Gastrocnemius medialis (tissue), 4 donors: Measurements from ENCODE around the gene SYNJ2. TPM values are rescaled to one million over a fixed set of nuclear protein-coding genes. Genes with fewer than 3 reads are reported as not detected.
"Not testable (repeated sequence)": the region's sequence is repeated elsewhere in the genome, so short reads cannot be mapped to it uniquely, and the experiment has no call there.

Source experiments
- ATAC-seq, 2 donors: fragments of 150-250 bp; one replicate each; pipeline ENCODE4 v1.9.1; 2016
- DNase-seq, 2 donors: peaks; one replicate each; pipeline ENCODE4 v3.0.0-alpha.2; 2019
- H3K27ac ChIP-seq, 4 donors: fragments of 200-600 bp; sonication (generic); 1 replicate in 1 of 4; 2 replicates in 3 of 4; pipeline ENCODE4 v1.5.1; 2016 to 2018; ENCODE audit warnings: mild to moderate bottlenecking in 2 of 4, moderate library complexity in 1 of 4
- H3K27me3 ChIP-seq, 3 donors: fragments of 200-600 bp; sonication (generic) in 2 of 3; 1 replicate in 1 of 3; 2 replicates in 2 of 3; pipeline versions ENCODE4 v1.5.1 to v1.6.0; 2016 to 2019; ENCODE audit warnings: mild to moderate bottlenecking in 1 of 3, moderate library complexity in 1 of 3
- H3K36me3 ChIP-seq, 2 donors: fragments of 200-600 bp; sonication (generic) in 1 of 2; one replicate each; pipeline ENCODE4 v1.5.1; 2017 to 2018
- H3K4me1 ChIP-seq, 2 donors: fragments of 200-600 bp; sonication (generic) in 1 of 2; one replicate each; pipeline ENCODE4 v1.5.1; 2016 to 2017; ENCODE audit warnings: mild to moderate bottlenecking in 2 of 2
- H3K4me3 ChIP-seq, 4 donors: fragments of 200-600 bp; sonication (generic) in 3 of 4; 1 replicate in 1 of 4; 2 replicates in 3 of 4; pipeline ENCODE4 v1.5.1; 2016 to 2019; ENCODE audit warnings: mild to moderate bottlenecking in 2 of 4
- H3K9me3 ChIP-seq, 3 donors: fragments of 200-600 bp; sonication (generic) in 2 of 3; 1 replicate in 1 of 3; 2 replicates in 2 of 3; pipeline ENCODE4 v1.5.1; 2016 to 2019
- POLR2A ChIP-seq, 2 donors: fragments of 450-650 bp; IDR thresholded peaks; one replicate each; pipeline ENCODE4 v1.6.1; 2017; ENCODE audit warnings: antibody characterized with exemption in 2 of 2, mild to moderate bottlenecking in 2 of 2, moderate library complexity in 2 of 2
- in situ Hi-C, 4 donors: fragments of 200-750 bp; cut with MboI; loops; one replicate each; pipeline versions ENCODE4 v1.15.0 to v1.8.0; 2017; ENCODE audit warnings: low sequenced_read_pairs in 4 of 4
- intact Hi-C: fragments of 100-400 bp; cut with DNase I; formaldehyde crosslinking; loops from one replicate; pipeline ENCODE4 v1.15.1; 2023; ENCODE audit warnings: low total_unique reads
- total RNA-seq, 4 donors: library from RNA; depleted of rRNA; stranded (reverse); fragments of >200 nt; gene quantifications; one replicate each; pipeline versions ENCODE4 v1.1.0 to v1.2.3, GENCODE V29; 2016
- TF ChIP-seq, protein P1 (sequence below), 5 experiments: fragments of 450-650 bp in 3 of 5; fragments of 200-600 bp in 2 of 5; sonication (generic) in 2 of 5; IDR thresholded peaks in 4 of 5; conservative IDR thresholded peaks in 1 of 5; 1 replicate in 4 of 5; 2 replicates in 1 of 5; pipeline ENCODE4 v1.5.1; 2016 to 2019; ENCODE audit warnings: antibody characterized with exemption in 5 of 5, mild to moderate bottlenecking in 3 of 5, moderate library complexity in 3 of 5

Gene SYNJ2
- total RNA-seq, 4 donors from 2014 or later: 3.9 to 17.0 (median 7.0) TPM

GRCh38 chr6:157964100-157964499 is 17.6 kb upstream of the SYNJ2 start:
- in situ Hi-C loops (no loop called here), intact Hi-C loops (no loop called here)
- no peaks in the 10 kb centered on the region for H3K4me1 ChIP-seq
- H3K4me3 ChIP-seq: no peak overlapping the region
- DNase-seq (no peak), ATAC-seq (no peak)
- H3K27ac ChIP-seq: no peak overlapping the region
- no peaks in the 10 kb centered on the region for H3K27me3 ChIP-seq
- TF ChIP-seq, protein P1, sequence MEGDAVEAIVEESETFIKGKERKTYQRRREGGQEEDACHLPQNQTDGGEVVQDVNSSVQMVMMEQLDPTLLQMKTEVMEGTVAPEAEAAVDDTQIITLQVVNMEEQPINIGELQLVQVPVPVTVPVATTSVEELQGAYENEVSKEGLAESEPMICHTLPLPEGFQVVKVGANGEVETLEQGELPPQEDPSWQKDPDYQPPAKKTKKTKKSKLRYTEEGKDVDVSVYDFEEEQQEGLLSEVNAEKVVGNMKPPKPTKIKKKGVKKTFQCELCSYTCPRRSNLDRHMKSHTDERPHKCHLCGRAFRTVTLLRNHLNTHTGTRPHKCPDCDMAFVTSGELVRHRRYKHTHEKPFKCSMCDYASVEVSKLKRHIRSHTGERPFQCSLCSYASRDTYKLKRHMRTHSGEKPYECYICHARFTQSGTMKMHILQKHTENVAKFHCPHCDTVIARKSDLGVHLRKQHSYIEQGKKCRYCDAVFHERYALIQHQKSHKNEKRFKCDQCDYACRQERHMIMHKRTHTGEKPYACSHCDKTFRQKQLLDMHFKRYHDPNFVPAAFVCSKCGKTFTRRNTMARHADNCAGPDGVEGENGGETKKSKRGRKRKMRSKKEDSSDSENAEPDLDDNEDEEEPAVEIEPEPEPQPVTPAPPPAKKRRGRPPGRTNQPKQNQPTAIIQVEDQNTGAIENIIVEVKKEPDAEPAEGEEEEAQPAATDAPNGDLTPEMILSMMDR (IDR thresholded peaks at IDR 0.05 in 4 of 5, conservative IDR thresholded peaks at IDR 0.05 in 1 of 5): no peak
- no peak for TF ChIP-seq POLR2A (IDR thresholded peaks at IDR 0.05)
- no peaks in the 10 kb centered on the region for H3K36me3 ChIP-seq
- no peaks in the 10 kb centered on the region for H3K9me3 ChIP-seq

DNA sequence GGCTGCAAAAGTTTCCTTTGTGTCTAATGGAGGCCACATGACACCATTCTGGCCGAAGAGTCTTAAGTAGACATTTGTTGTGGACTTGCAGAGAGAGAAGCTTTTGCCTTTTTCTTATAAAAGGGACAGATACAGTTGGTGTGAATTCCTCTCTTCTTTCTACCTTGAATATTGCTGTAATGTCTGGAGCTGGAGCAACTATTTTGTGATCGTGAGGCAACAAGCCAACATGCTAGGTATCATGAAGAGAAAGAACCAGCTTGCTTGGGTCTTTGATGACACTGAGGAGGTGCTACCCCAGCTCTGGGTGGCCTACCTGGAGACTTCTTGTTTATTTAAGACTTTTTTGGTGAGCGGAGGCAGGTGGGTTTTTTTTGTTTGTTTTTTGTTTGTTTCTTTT is 16.3 kb upstream of the SYNJ2 start:
- no peaks in the 10 kb centered on the region for H3K27me3 ChIP-seq
- H3K9me3 ChIP-seq: no peaks in the 10 kb centered on the region
- H3K4me1 ChIP-seq: no peaks in the 10 kb centered on the region
- no peak for TF ChIP-seq POLR2A (IDR thresholded peaks at IDR 0.05)
- TF ChIP-seq, protein P1 (IDR thresholded peaks at IDR 0.05 in 4 of 5, conservative IDR thresholded peaks at IDR 0.05 in 1 of 5): no peak
- in situ Hi-C loops: no loop called here
- DNase-seq (no peak), ATAC-seq (no peak)
- intact Hi-C loops: no loop called here
- H3K36me3 ChIP-seq: no peaks in the 10 kb centered on the region
- H3K27ac ChIP-seq: no peak overlapping the region
- no peak overlapping the region for H3K4me3 ChIP-seq

DNA sequence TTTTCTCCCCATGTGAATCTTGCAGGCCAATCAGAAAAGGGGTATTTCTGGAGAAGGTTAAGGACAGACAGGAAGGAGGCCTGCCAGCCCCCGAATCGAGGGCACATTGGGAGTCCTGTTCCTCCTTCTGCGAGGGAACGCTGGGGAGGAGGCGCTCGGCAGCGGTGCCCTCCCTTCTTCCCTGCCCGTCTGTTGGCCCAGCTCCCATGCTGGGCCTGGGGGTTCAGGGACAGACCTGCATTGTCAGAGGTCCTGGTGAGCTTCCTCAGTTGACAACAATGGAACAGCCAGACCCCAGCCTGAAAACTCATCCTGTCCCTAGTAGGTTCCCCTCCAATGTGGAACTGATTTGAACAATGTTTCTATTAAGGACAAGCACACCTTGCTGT is 15.1 kb upstream of the SYNJ2 start:
- ATAC-seq (no peak), DNase-seq (no peak)
- no peaks in the 10 kb centered on the region for H3K9me3 ChIP-seq
- H3K27me3 ChIP-seq: no peaks in the 10 kb centered on the region
- H3K4me1 ChIP-seq: no peaks in the 10 kb centered on the region
- H3K36me3 ChIP-seq: no peaks in the 10 kb centered on the region
- intact Hi-C loops: no loop called here
- no peak overlapping the region for H3K4me3 ChIP-seq
- no peak for TF ChIP-seq POLR2A (IDR thresholded peaks at IDR 0.05)
- TF ChIP-seq, protein P1 (IDR thresholded peaks at IDR 0.05 in 4 of 5, conservative IDR thresholded peaks at IDR 0.05 in 1 of 5): no peak
- in situ Hi-C loops: no loop called here
- H3K27ac ChIP-seq: no peak overlapping the region

- no peak for TF ChIP-seq POLR2A (IDR thresholded peaks at IDR 0.05)
- TF ChIP-seq, protein P1 (IDR thresholded peaks at IDR 0.05 in 4 of 5, conservative IDR thresholded peaks at IDR 0.05 in 1 of 5): no peak
- Histone ChIP-seq H3K4me1 (no peaks in the 10 kb centered on the region), H3K27ac (no peak overlapping the region), H3K4me3 (no peak overlapping the region), H3K9me3 (no peaks in the 10 kb centered on the region), H3K36me3 (no peaks in the 10 kb centered on the region), H3K27me3 (no peaks in the 10 kb centered on the region)
- ATAC-seq: no peak
- no peak for DNase-seq
- in situ Hi-C loops: no loop called here
- intact Hi-C loops: no loop called here
Observed at GRCh38 chr6:157967020-157967419, 14.6 kb upstream of the SYNJ2 start.

DNA sequence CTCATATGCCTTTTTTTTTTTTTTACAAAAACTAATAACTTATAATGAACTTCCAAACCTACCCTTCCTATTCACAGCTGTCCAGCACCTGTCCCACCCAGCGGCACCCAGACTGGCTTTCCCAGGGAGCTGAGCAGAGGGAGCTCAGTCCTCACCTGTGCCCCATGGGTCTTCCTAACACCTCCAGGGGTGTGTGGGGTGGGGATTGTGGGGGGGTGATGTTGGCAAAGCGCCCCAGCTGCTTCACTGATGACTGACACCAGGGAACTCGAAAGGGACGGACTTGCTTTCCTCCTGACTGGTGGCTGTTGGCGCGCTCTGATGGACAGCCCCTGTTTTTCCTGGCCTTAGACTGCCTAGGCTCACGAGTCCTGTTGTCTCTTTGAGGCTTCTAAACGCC is 14.2 kb upstream of the SYNJ2 start:
- no peak for ATAC-seq
- intact Hi-C loops: no loop called here

DNA sequence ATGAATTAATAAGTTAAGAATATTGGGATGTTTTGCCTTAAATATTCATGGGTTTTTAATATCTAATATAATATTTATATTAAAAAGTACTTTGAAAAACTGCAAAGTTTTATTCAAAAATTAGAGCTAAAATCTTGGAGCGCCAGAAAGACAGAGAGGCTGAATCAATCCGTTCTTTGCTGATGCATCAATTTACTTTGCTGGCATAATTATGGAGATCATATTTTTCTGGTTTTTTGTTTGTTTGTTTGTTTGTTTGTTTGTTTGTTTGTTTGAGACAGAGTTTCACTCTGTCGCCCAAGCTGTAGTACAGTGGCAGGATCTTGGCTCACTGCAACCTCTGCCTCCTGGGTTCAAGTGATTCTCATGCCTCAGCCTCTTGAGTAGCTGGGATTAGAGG is 9.5 kb upstream of the SYNJ2 start:
- H3K9me3 ChIP-seq, H3K27ac ChIP-seq, H3K36me3 ChIP-seq, H3K4me3 ChIP-seq, DNase-seq, intact Hi-C loops, H3K4me1 ChIP-seq, ATAC-seq, H3K27me3 ChIP-seq: not testable (repeated sequence)
- in situ Hi-C loops: loop anchor here in 2 of 4 donors (10.0 kb wide), 2 partner anchors 103 to 113 kb away; no protein-coding TSS in a partner anchor

More for the DNA sequence above, 14.2 kb upstream of the SYNJ2 start:
- no peak overlapping the region for H3K4me3 ChIP-seq
- in situ Hi-C loops: no loop called here
- TF ChIP-seq POLR2A (IDR thresholded peaks at IDR 0.05): no peak
- TF ChIP-seq, protein P1 (IDR thresholded peaks at IDR 0.05 in 4 of 5, conservative IDR thresholded peaks at IDR 0.05 in 1 of 5): no peak
- DNase-seq: no peak
- no peaks in the 10 kb centered on the region for H3K36me3 ChIP-seq
- H3K9me3 ChIP-seq: no peaks in the 10 kb centered on the region
- no peaks in the 10 kb centered on the region for H3K4me1 ChIP-seq
- H3K27me3 ChIP-seq: no peaks in the 10 kb centered on the region
- H3K27ac ChIP-seq: no peak overlapping the region
